Mesenchymal stem cell (in vitro differentiated cells and primary cell): ENCODE data around the gene RNASE13.

Source experiments
- DNase-seq: peaks from one replicate; pipeline ENCODE4 v3.0.0-alpha.2; 2013
- H2AFZ ChIP-seq: one replicate; pipeline ENCODE4 v1.6.1; 2013; ENCODE audit warnings: low read depth, mild to moderate bottlenecking, control low read depth, inconsistent platforms, low read length, moderate library complexity
- H2AK5ac ChIP-seq: 2 replicates; pipeline ENCODE4 v1.6.1; 2013; ENCODE audit warnings: low read length, moderate library complexity, mild to moderate bottlenecking, inconsistent platforms; ENCODE audit not compliant: severe bottlenecking
- H2BK120ac ChIP-seq: one replicate; pipeline ENCODE4 v1.6.1; 2013; ENCODE audit warnings: low read depth, mild to moderate bottlenecking, inconsistent platforms, low read length, moderate library complexity
- H2BK12ac ChIP-seq, 2 experiments: one replicate each; pipeline ENCODE4 v1.6.1; 2013; ENCODE audit warnings: inconsistent platforms in 2 of 2, low read length in 2 of 2, mild to moderate bottlenecking in 2 of 2, moderate library complexity in 2 of 2, control low read depth in 1 of 2
- H2BK15ac ChIP-seq: one replicate; pipeline ENCODE4 v1.6.1; 2013; ENCODE audit warnings: mild to moderate bottlenecking, low read depth, inconsistent platforms; ENCODE audit not compliant: poor library complexity, severe bottlenecking
- H2BK5ac ChIP-seq: 2 replicates; pipeline ENCODE4 v1.6.1; 2013; ENCODE audit warnings: low read depth, mild to moderate bottlenecking, low read length, control low read depth, inconsistent platforms; ENCODE audit not compliant: poor library complexity, severe bottlenecking
- H3K14ac ChIP-seq, 2 experiments: one replicate each; pipeline ENCODE4 v1.6.1; 2013; ENCODE audit warnings: inconsistent platforms in 2 of 2, low read length in 2 of 2, control low read depth in 1 of 2, mild to moderate bottlenecking in 1 of 2, moderate library complexity in 1 of 2
- H3K18ac ChIP-seq, 2 experiments: one replicate each; pipeline ENCODE4 v1.6.1; 2013; ENCODE audit warnings: inconsistent platforms in 2 of 2, low read length in 2 of 2, control low read depth in 1 of 2, low read depth in 1 of 2, mild to moderate bottlenecking in 1 of 2
- H3K23ac ChIP-seq, 2 experiments: one replicate each; pipeline ENCODE4 v1.6.1; 2013; ENCODE audit warnings: inconsistent platforms in 2 of 2, low read length in 2 of 2, mild to moderate bottlenecking in 2 of 2, moderate library complexity in 2 of 2, control low read depth in 1 of 2
- H3K27ac ChIP-seq: 2 replicates; pipeline ENCODE4 v1.5.1; 2013; ENCODE audit warnings: mild to moderate bottlenecking, moderate library complexity, low read length, control low read depth, inconsistent platforms; ENCODE audit not compliant: poor library complexity, severe bottlenecking
- H3K27me3 ChIP-seq, 2 experiments: 2 replicates each; pipeline versions ENCODE4 v1.6.1 to v1.7.0; 2013; ENCODE audit warnings: low read length in 2 of 2, mild to moderate bottlenecking in 2 of 2, moderate library complexity in 2 of 2, control low read depth in 1 of 2, inconsistent platforms in 1 of 2; ENCODE audit not compliant: control insufficient read depth in 1 of 2, insufficient read depth in 1 of 2
- H3K36me3 ChIP-seq, 2 experiments: 2 replicates each; pipeline versions ENCODE4 v1.6.1 to v1.7.0; 2013; ENCODE audit warnings: low read length in 2 of 2, control low read depth in 1 of 2, inconsistent platforms in 1 of 2, low read depth in 1 of 2, mild to moderate bottlenecking in 1 of 2; ENCODE audit not compliant: insufficient read depth in 2 of 2, control insufficient read depth in 1 of 2
- H3K4ac ChIP-seq, 2 experiments: one replicate each; pipeline ENCODE4 v1.6.1; 2013; ENCODE audit warnings: inconsistent platforms in 2 of 2, low read length in 2 of 2, mild to moderate bottlenecking in 2 of 2, moderate library complexity in 2 of 2, control low read depth in 1 of 2, low read depth in 1 of 2
- H3K4me1 ChIP-seq: 2 replicates; pipeline ENCODE4 v1.6.1; 2013; ENCODE audit warnings: low read depth, low read length, control low read depth; ENCODE audit not compliant: control insufficient read depth, insufficient read depth
- H3K4me2 ChIP-seq: 2 replicates; pipeline ENCODE4 v1.6.1; 2013; ENCODE audit warnings: low read length, mild to moderate bottlenecking, inconsistent platforms; ENCODE audit not compliant: poor library complexity, severe bottlenecking
- H3K4me3 ChIP-seq, 2 experiments: 2 replicates each; pipeline versions ENCODE4 v1.5.1 to v1.7.0; 2013; ENCODE audit warnings: low read length in 2 of 2, mild to moderate bottlenecking in 2 of 2, control low read depth in 1 of 2, low read depth in 1 of 2; ENCODE audit not compliant: insufficient read depth in 1 of 2
- H3K79me1 ChIP-seq: replicated peaks from 2 replicates; pipeline ENCODE4 v1.6.1; 2013; ENCODE audit warnings: mild to moderate bottlenecking, control low read depth, low read length, inconsistent platforms; ENCODE audit not compliant: poor library complexity, severe bottlenecking
- H3K9ac ChIP-seq: 2 replicates; pipeline ENCODE4 v1.7.0; 2013; ENCODE audit warnings: mild to moderate bottlenecking, low read length, moderate library complexity
- H3K9me3 ChIP-seq: 2 replicates; pipeline ENCODE4 v1.7.0; 2013; ENCODE audit warnings: mild to moderate bottlenecking, low read length; ENCODE audit not compliant: control insufficient read depth
- H4K8ac ChIP-seq: one replicate; pipeline ENCODE4 v1.6.1; 2013; ENCODE audit warnings: inconsistent platforms, mild to moderate bottlenecking, low read length, moderate library complexity
- H4K91ac ChIP-seq: one replicate; pipeline ENCODE4 v1.6.1; 2013; ENCODE audit warnings: mild to moderate bottlenecking, low read length, inconsistent platforms
- WGBS: methylation state at CpG from one replicate; pipeline ENCODE4 v1.1.7; 2013; ENCODE audit warnings: mixed read lengths; 5-methylcytosine and 5-hydroxymethylcytosine counted together

Gene RNASE13

DNA sequence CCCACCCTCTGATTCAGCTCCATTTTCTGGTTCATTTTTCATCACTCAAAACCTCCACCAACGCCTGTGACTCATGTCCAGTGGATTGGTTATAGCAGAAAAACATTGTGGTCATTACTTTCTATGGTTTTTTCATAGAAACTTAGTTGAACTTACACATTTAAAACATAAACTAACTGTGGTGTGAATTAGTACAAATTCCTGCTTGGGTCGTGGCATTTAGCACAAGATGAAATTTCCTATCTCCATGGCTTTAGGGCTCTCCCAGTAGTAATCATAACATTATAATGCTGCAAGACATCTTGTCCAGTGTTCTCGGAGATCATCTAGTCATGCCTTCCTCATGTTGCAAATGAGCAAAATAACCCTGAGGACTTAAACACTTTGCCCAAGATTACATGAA is 14.7 kb upstream of the RNASE13 start:
- Histone ChIP-seq H3K9ac (no peak overlapping the region), H2BK15ac (no peak overlapping the region), H3K18ac (no peak overlapping the region), H3K4me1 (no peaks in the 10 kb centered on the region), H2BK5ac (no peak overlapping the region), H3K4ac (no peak overlapping the region), H4K8ac (no peak overlapping the region), H3K23ac (no peak overlapping the region), H2BK12ac (no peak overlapping the region), H2BK120ac (no peak overlapping the region), H2AK5ac (no peak overlapping the region), H3K27me3 (peaks cover 0 to 6% of the 10 kb centered on the region in 2 experiments), H4K91ac (no peak overlapping the region), H3K79me1 (no peaks in the 10 kb centered on the region), H2AFZ (no peak overlapping the region), H3K4me3 (no peak overlapping the region), H3K36me3 (no peaks in the 10 kb centered on the region), H3K9me3 (no peaks in the 10 kb centered on the region), H3K4me2 (no peak overlapping the region), H3K14ac (no peak overlapping the region), H3K27ac (no peak overlapping the region)
- WGBS, result 84% methylated on average over 3 of the region's 3 CpGs
- no peak for DNase-seq

DNA sequence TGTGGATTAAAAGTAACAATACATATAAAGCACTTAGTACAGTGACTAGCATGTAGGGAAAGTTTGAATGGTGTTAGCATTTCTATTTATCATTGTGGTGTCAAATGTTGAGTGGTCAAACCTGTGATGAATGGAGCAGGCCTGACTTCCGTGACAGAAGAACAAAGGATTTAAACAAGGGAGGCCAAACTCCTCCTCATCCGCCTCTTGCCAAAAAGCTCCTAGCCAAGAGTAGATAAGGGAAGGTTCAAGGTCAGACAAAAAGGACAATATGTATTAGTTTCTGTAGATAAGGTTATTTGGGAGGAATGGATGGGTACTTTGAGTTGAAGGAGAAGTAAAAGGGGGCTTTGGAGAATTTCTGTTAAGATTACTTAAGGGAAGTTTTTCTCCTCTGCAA is 14.0 kb upstream of the RNASE13 start:
- Histone ChIP-seq H2BK15ac (no peak overlapping the region), H3K4me2 (no peak overlapping the region), H3K27me3 (peaks cover 0 to 8% of the 10 kb centered on the region in 2 experiments), H4K91ac (no peak overlapping the region), H3K4ac (no peak overlapping the region), H3K18ac (no peak overlapping the region), H2BK12ac (no peak overlapping the region), H3K9me3 (no peaks in the 10 kb centered on the region), H2AK5ac (no peak overlapping the region), H3K4me1 (no peaks in the 10 kb centered on the region), H2BK120ac (no peak overlapping the region), H3K4me3 (no peak overlapping the region), H3K14ac (no peak overlapping the region), H3K79me1 (no peaks in the 10 kb centered on the region), H2BK5ac (no peak overlapping the region), H2AFZ (no peak overlapping the region), H3K36me3 (no peaks in the 10 kb centered on the region), H3K9ac (no peak overlapping the region), H3K27ac (no peak overlapping the region), H3K23ac (no peak overlapping the region), H4K8ac (no peak overlapping the region)
- WGBS, result 100% methylated on average over 2 of the region's 2 CpGs
- no peak for DNase-seq

- H2AFZ ChIP-seq, result no peak overlapping the region
- peaks cover 5% of the 10 kb centered on the region for H3K4me1 ChIP-seq
- H2BK120ac ChIP-seq, result no peak overlapping the region
- no peak overlapping the region for H3K14ac ChIP-seq
- no peak overlapping the region for H2AK5ac ChIP-seq
- H3K4me3 ChIP-seq, result no peak overlapping the region
- H3K4ac ChIP-seq, result no peak overlapping the region
- no peaks in the 10 kb centered on the region for H3K79me1 ChIP-seq
- no peak overlapping the region for H3K23ac ChIP-seq
- no peak overlapping the region for H3K27ac ChIP-seq
- no peak overlapping the region for H2BK12ac ChIP-seq
- no peak overlapping the region for H3K18ac ChIP-seq
- DNase-seq, result no peak
- no peak overlapping the region for H3K4me2 ChIP-seq
- no peak overlapping the region for H4K91ac ChIP-seq
- H3K9me3 ChIP-seq, result no peaks in the 10 kb centered on the region
- no peak overlapping the region for H2BK15ac ChIP-seq
- no peak overlapping the region for H4K8ac ChIP-seq
- H2BK5ac ChIP-seq, result no peak overlapping the region
- H3K9ac ChIP-seq, result no peak overlapping the region
- peaks cover 0 to 8% of the 10 kb centered on the region in 2 experiments for H3K27me3 ChIP-seq
- no peaks in the 10 kb centered on the region for H3K36me3 ChIP-seq
- 90% methylated on average over 2 of the region's 2 CpGs for WGBS
These were observed 12.8 kb upstream of the RNASE13 start for GRCh38 chr14:21047378-21047781.

GRCh38 chr14:21043974-21044618 is 9.5 kb upstream of the RNASE13 start:
- WGBS, result 36% methylated on average over 4 of the region's 6 CpGs
- no peak overlapping the region for H2BK120ac ChIP-seq
- peaks cover 5% of the 10 kb centered on the region for H3K4me1 ChIP-seq
- H2AK5ac ChIP-seq, result no peak overlapping the region
- no peak overlapping the region for H3K23ac ChIP-seq
- no peak overlapping the region for H3K18ac ChIP-seq
- peak overlapping the region; percentile 25 for H4K8ac ChIP-seq
- no peak overlapping the region for H2BK15ac ChIP-seq
- H3K4ac ChIP-seq, result no peak overlapping the region
- no peak overlapping the region for H3K14ac ChIP-seq
- H3K36me3 ChIP-seq, result no peaks in the 10 kb centered on the region
- H3K4me2 ChIP-seq, result no peak overlapping the region
- H2BK5ac ChIP-seq, result no peak overlapping the region
- no peak overlapping the region for H4K91ac ChIP-seq
- H3K27me3 ChIP-seq, result peaks cover 0 to 8% of the 10 kb centered on the region in 2 experiments
- H3K9ac ChIP-seq, result no peak overlapping the region
- H2AFZ ChIP-seq, result no peak overlapping the region
- H3K9me3 ChIP-seq, result no peaks in the 10 kb centered on the region
- H3K79me1 ChIP-seq, result no peaks in the 10 kb centered on the region
- no peak overlapping the region for H3K4me3 ChIP-seq
- peak overlapping the region in 1 of 2 experiments; percentile 50 for H2BK12ac ChIP-seq
- H3K27ac ChIP-seq, result no peak overlapping the region
- no peak for DNase-seq
